Fibroblast of skin of right biceps (primary cell): ENCODE data around the gene PSAT1.
A peak's percentile ranks its signal among the peaks of the same experiment; 100 is the strongest.
"Not testable (repeated sequence)": the region's sequence is repeated elsewhere in the genome, so short reads cannot be mapped to it uniquely, and the experiment has no call there.

Experiments used
- DNase-seq: peaks from one replicate; pipeline ENCODE4 v3.0.0-alpha.2; 2013

Gene PSAT1

GRCh38 chr9:78296893-78297671 lies at the start of gene PSAT1:
Gene PSAT1 (plus strand): TSS chr9:78297125. CDS start chr9:78297211, 86 bp downstream.
- peak; percentile 99 for DNase-seq

GRCh38 chr9:78248635-78249034 lies 48.3 kb upstream of the PSAT1 start:
- DNase-seq: no peak

- DNase-seq: no peak
These were observed 47.4 kb upstream of the PSAT1 start for GRCh38 chr9:78249542-78249941.

- DNase-seq: no peak
These were observed 44.3 kb upstream of the PSAT1 start for GRCh38 chr9:78252616-78253015.

GRCh38 chr9:78253285-78253684 lies 43.6 kb upstream of the PSAT1 start:
- no peak for DNase-seq

- DNase-seq: peak; percentile 28
These were observed 35.4 kb upstream of the PSAT1 start for GRCh38 chr9:78261403-78262001.

- no peak for DNase-seq
These were observed 34.3 kb upstream of the PSAT1 start for GRCh38 chr9:78262655-78263054.

- DNase-seq: no peak
These were observed 29.0 kb upstream of the PSAT1 start for GRCh38 chr9:78267889-78268288.

- DNase-seq: no peak
These were observed 27.1 kb upstream of the PSAT1 start for GRCh38 chr9:78269784-78270183.

- DNase-seq: no peak
These were observed 24.6 kb upstream of the PSAT1 start for GRCh38 chr9:78272307-78272706.

GRCh38 chr9:78273761-78274160 lies 23.2 kb upstream of the PSAT1 start:
- DNase-seq: peak; percentile 77

- peak; percentile 40 for DNase-seq
These were observed 18.6 kb upstream of the PSAT1 start for GRCh38 chr9:78278177-78278777.

- DNase-seq: no peak
These were observed 18.1 kb upstream of the PSAT1 start for GRCh38 chr9:78278801-78279200.

- DNase-seq: peak; percentile 51
These were observed 15.8 kb upstream of the PSAT1 start for GRCh38 chr9:78280982-78281668.

GRCh38 chr9:78284181-78284580 lies 12.7 kb upstream of the PSAT1 start:
- DNase-seq: not testable (repeated sequence)

- DNase-seq: no peak
These were observed 10.8 kb upstream of the PSAT1 start for GRCh38 chr9:78286125-78286524.

GRCh38 chr9:78286946-78287388 lies 10.0 kb upstream of the PSAT1 start:
- DNase-seq: no peak

- DNase-seq: no peak
These were observed 8.6 kb upstream of the PSAT1 start for GRCh38 chr9:78288214-78288892.

- DNase-seq: no peak
These were observed 7.5 kb upstream of the PSAT1 start for GRCh38 chr9:78289474-78289873.

- DNase-seq: no peak
These were observed 5.5 kb upstream of the PSAT1 start for GRCh38 chr9:78291240-78291925.

- DNase-seq: no peak
These were observed 4.9 kb upstream of the PSAT1 start for GRCh38 chr9:78292026-78292425.
